Measurements from ENCODE around the gene HTR5A.
A peak's percentile ranks its signal among the peaks of the same experiment; 100 is the strongest.
"Not testable (repeated sequence)": the region's sequence is repeated elsewhere in the genome, so short reads cannot be mapped to it uniquely, and the experiment has no call there.

HTR5A gene

DNA sequence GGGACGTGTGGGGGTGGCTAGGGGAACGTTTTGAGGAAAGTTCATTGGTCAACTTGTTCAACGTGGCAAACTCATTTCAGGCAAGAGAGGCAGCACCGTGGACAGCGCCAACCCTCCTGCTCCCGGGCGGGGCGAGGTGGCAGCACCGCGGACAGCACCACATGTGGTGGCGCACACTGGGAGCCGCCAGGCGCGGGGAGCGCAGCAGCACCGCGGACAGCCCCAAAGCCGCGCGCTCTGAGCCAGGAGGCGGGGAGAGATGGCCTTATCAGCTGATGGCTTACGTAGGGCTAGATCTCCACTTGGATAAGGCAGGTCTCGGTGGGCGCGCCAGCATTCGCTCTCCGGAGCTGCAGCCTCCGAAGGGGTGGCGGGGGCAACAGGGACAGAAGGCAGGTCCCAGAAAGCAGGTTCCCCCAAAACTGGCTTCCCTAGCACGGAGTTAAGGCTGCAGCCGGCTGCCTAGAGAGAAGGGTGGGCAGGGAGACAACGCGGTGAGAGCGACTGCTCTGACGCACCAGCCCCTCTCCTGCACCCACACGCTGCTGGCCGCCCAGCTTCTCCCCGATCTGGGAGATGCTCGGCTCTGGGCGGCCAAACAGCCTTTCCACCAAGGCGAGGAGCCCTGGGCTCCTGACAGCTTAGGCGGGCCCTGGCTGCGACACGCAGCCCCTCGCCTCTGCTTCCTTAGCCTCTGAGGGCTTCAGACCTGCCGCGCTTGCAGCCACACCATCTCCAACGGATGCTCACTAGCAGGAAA, at the start of gene HTR5A:
Gene HTR5A, plus strand, starts transcription at position 333 of the 760 bp plus-strand sequence. CDS start 576 bp downstream, outside the sequence.
- DNase-seq (ENCODE audit: low spot score) (peak; percentile 76), FAIRE-seq (no peak)

DNA sequence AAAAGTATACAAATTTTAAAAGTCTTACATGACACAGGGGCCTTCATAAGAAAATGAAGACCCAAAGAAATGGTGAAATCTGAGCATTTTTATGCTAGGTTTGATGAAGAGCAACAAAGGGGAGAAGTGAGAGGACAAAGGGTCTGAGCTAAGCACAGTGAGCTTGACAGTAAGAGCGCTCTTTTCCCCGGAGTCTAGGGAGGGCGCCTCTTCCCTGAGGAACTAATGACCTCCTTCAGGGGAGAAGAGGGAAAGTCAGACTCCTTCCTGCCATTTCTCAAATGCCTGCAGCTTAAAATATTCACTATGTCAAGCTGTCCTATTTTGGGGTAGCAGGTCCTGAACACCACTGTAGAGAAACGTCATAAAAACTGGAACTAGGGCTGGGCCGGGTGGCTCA, 49.1 kb upstream of the HTR5A start:
- FAIRE-seq = no peak
- DNase-seq (ENCODE audit: low spot score) = no peak

DNA sequence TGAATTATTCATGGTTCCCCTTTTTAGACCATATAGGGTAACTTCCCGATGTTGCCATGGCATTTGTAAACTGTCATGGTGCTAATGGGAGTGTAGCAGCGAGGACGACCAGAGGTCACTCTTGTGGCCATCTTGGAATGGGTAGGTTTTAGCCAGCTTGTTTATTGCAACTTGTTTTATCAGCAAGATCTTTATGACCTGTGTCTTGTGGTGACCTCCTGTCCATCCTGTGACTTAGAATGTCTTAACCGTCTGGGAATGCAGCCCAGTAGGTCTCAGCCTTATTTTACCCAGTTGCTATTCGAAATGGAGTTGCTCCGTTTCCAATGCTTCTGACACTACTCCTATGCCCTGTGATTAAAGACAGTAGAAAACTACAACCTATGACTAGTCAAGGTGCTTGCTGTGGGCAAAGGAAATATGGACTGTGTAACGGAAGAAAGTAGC, 48.4 kb upstream of the HTR5A start:
- no peak for FAIRE-seq
- no peak for DNase-seq (ENCODE audit: low spot score)

DNA sequence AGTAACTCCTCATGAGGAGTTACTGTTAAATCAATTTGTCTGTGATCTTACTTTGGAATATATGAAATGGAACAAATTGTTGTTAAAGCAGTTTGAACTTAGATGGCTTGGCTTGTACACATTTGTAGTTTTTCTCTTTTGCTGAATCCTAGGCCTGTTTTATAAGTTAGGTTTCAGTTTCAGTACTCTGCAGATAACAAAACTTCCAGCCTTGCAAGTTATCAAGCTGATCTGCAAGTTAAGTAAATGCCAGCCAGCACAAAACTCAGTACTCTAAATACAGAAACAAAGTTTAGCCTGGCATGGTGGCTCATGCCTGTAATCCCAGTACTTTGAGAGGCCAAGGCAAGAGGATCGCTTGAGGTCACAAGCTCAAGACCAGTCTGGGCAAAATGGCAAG, 42.2 kb upstream of the HTR5A start:
- FAIRE-seq = no peak

DNA sequence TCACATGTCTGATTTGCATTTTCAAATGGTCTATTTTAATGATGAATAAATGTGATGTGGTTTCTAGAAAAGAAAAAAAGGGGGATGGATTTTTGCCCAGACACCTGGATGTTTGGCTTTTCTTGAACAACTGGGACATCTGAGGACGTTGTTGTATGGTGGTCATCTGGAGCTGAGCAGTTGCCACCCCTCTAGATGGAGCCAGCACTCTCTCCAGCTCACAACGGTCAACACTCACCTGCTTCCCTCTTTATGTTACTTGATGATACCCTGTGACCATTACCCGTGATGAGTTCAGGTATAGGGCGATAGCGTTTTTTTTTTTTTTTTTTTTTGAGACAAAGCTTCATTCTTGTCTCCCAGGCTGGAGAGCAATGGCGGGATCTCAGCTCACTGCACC, 37.1 kb upstream of the HTR5A start:
- FAIRE-seq (no peak), DNase-seq (ENCODE audit: low spot score) (no peak)

More for the DNA sequence above, 42.2 kb upstream of the HTR5A start:
- DNase-seq (ENCODE audit: low spot score) = no peak

DNA sequence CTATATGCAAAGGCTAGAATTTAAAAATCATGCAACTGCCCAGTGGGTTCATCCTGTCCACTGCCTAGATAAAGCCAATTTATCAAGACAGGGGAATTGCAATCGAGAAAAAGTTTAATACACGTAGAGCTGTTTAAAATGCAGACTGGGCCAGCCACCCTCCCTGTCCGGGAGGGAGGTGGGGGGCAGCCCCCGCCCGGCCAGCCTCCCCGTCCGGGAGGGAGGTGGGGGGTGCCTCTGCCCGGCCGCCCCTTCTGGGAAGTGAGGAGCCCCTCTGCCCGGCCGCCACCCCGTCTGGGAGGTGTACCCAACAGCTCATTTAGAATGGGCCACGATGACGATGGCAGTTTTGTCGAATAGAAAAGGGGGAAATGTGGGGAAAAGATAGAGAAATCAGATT, 35.6 kb upstream of the HTR5A start:
- not testable (repeated sequence) for FAIRE-seq; DNase-seq (ENCODE audit: low spot score)

DNA sequence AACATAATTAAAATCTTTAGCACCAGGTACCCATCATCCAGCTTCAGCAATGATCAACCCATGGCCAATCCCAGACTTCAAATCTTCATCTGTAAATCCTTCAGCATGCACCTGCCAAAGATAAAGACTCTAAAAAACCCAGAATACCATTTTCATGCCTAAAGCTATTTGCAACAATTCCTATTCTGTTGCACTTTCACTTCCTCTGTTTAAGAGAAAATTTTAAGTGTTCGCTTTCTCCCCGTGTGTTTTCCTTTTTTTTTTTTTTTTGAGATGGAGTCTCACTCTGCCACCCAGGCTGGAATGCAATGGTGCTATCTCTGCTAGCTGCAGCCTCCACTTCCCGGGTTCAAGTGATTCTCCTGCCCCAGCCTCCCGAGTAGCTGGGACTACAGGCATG, 31.8 kb upstream of the HTR5A start:
- DNase-seq (ENCODE audit: low spot score) (no peak), FAIRE-seq (no peak)

DNA sequence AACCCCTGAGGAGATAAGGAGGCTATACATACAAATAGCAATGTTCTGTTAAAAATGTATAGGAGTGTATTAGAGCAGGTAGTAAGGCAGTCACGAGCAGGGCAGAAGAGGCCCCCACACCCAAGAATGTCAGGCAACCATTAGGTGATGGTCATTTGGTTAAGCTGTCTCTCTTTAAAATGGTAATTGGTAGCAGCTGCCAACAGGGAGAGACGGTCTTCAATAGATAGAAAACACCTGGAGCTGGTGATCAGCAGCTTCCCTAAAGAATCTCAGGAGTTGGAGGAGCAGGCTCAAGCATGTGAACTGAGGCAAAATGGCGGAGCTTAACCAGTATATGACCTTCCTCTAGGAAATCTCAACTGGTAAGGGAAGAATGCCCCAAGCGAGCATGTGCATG, 26.4 kb upstream of the HTR5A start:
- no peak for FAIRE-seq
- no peak for DNase-seq (ENCODE audit: low spot score)

DNA sequence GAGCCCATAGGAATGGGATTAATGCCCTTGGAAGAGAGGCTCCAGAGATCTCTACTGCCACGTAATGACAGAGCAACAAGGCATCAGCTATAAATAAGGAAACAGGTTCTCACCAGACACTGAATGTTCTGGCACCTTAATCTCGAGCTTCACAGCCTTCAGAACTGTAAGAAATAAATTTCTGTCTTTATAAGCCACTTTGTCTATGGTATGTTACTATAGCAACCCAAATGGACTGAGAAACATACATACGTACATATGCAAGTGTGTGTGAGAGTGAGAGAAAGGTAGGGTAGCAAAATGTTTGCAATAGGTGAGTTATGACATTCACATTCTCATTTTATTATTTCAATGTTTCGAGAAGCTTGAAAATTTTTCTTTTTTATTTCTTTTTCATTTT, 22.1 kb upstream of the HTR5A start:
- FAIRE-seq (no peak), DNase-seq (ENCODE audit: low spot score) (no peak)

DNA sequence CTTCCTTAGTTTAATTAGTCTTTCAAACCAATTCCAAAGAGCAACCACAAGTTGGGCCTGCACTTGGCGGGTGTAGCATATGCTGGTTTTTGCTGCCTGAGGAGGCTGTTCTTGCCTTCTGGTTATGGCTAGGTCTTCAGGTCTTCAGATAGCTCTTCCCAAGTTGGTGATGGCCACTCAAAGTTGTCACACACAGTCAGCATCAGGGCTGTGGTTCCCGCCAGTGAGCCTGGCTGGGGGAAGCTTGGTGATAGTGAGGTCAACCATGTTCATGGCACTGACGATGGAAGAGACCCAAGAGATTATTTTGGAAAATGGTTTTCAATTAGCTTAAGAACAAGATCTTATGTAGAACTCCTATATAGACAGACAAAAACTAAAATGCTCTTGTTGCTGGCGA, 18.8 kb upstream of the HTR5A start:
- DNase-seq (ENCODE audit: low spot score) (no peak), FAIRE-seq (no peak)

DNA sequence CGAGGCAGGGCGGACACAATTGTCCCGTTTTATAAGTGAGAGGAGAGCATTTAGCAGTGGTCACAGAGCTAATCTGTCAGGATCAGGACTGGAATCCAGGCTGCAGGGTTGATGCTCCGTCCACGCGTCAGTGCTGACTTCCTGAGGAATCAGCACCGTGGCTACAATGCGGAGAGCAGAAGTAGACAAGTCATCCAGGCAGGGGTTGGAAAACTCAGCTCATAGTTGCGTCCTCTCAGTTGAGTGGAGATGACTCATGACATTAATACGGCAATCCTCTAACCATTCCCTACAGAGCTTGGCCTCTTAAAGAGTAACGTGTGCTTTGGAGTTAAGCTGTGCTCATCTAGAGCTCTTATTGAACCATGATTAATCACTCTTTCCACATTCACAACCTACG, 17.1 kb upstream of the HTR5A start:
- DNase-seq (ENCODE audit: low spot score) (peak; percentile 31), FAIRE-seq (no peak)

DNA sequence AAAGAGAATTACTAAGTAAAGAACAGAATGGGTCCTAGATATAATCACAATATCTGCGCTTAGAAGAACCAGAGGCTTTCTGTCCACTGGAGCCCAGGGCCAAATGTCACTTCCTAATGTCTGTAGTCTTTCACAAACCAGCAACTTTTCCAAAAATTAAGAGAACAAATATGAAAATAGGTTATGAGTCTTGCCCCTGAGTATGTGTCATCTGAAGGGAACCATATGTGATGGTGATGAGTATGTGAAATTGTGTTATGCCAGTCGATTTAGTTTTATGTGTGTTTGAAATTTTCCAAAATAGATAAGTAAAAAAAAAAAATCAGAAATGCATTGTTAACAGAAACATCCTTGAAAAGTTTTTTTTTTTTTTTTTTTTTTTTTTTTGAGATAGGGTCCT, 15.4 kb upstream of the HTR5A start:
- no peak for FAIRE-seq
- no peak for DNase-seq (ENCODE audit: low spot score)

DNA sequence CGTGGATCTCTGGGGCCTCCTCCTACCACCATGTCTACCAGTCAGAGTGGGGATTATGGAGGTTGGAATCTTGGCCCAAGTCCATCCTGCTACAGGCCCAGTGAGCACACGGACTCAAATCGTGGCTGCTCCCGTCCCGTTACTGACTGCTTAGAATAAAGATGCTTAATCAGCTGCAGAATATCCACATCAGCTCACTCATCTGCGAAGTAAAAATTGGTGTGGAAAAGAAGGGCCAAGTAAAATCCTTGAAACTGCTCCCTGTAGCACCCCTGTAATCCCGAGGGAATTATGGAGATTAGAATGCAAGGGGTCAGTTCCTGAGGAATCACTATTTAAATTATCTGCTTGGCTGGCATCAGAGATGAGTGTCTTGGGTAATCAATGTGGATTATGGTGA, 13.0 kb upstream of the HTR5A start:
- FAIRE-seq (no peak), DNase-seq (ENCODE audit: low spot score) (no peak)

DNA sequence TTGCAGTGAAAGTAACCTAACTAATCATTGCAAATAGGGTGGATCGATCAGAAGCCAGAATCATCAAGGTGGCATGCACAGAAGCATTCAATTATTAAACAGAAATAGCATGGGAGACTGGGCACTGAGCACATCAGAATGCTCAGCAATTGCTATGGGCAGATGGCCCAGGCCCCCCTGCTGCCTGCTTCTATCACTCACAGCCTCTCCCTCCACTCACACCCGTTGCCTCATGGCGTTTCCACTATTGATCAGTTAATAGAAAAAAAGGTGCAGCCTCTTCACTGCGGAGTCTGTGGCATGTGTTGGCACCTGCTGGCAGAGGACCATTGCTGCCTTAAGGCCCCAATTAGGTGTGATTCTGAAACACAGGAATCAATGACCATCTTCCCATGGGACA, 11.2 kb upstream of the HTR5A start:
- FAIRE-seq = no peak

DNA sequence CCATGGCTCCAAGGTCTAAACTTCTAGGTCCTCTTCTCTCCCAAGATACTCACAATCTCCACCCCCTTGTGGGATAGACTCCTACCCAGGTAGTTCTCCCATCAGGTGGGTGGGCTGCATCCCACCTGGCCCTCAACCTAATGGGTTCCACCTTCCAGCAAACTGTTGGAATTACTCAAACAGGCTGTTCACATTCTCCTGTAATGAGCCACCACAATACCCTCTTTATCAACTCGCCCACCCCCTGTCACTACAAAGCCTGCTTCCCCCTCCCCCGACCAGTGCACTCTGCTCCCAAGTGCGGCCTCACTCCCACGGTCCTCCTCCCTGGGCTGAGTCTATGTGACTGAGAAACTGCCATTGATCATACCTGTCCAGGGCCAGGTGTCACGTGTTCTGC, 10.4 kb upstream of the HTR5A start:
- FAIRE-seq (no peak), DNase-seq (ENCODE audit: low spot score) (no peak)

More for the DNA sequence above, 11.2 kb upstream of the HTR5A start:
- DNase-seq (ENCODE audit: low spot score) = no peak

DNA sequence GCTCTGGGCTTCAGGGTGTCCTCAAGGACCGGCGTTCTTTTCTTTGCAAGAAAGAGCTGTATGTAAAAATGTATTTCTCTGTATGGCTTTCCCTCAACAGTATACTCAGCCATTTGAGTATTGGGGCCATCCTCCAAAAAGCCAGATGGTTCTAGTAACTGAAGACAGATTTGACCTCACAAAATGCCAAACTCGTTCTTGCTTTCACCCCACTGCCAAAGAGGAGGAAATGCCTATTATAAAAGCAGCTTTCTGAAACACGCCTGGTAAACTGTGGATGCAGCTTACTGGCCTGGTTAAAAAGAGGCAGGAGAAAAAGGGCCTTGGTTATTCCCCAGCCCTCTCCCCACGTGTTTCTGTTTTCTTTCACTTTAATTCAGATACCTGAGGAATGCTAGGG, 7.7 kb upstream of the HTR5A start:
- DNase-seq (ENCODE audit: low spot score) (no peak), FAIRE-seq (no peak)

DNA sequence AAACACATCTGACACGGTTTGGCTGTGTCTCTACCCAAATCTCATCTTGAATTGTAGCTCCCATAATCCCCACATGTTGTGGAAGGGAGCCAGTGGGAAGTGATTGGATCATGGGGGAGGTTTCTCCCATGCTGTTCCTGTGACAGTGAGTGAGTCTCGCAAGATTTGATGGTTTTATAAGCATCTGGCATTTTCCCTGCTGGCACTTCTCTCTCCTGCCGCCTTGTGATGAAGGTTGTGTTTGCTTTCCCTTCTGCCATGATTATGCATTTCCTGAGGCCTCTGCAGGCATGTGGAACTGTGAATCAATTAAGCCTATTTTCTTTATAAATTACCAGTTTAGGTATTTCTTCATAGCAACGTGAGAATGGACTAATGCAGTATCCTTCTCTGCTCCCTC, 5.9 kb upstream of the HTR5A start:
- DNase-seq (ENCODE audit: low spot score) (no peak), FAIRE-seq (no peak)

DNA sequence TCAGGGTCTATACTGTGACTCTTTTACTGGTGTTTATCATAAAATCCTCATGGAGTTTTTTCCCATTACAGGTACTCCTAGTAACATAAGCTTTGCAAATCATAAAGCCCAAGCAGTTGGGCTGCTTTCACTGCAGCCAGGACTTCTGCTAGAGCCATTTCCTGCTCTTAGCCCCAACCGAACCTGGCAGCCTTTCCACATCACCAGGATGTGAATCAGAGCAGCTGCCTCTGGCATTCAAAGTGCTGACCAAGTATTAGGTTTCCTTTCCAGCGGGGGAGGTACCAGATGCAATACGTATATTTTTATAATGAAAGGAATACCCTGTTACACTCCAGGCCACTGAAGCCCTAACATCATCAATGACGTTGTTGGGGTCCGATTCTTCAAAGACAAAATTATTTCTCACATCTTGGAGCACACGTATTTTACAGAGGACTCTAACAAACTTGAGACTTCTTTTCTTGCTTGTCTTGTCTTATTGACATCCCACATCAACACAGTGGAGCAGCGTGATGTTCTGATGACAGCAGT, 3.6 kb upstream of the HTR5A start:
- no peak for FAIRE-seq
- DNase-seq (ENCODE audit: low spot score) = peak; percentile 50

DNA sequence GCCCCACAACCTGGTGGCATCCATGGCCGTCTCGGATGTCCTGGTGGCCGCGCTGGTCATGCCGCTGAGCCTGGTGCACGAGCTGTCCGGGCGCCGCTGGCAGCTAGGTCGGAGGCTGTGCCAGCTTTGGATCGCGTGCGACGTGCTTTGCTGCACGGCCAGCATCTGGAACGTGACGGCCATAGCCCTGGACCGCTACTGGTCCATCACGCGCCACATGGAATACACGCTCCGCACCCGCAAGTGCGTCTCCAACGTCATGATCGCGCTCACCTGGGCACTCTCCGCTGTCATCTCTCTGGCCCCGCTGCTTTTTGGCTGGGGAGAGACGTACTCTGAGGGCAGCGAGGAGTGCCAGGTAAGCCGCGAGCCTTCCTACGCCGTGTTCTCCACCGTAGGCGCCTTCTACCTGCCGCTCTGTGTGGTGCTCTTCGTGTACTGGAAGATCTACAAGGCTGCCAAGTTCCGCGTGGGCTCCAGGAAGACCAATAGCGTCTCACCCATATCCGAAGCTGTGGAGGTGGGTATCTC, 1.1 kb downstream of the HTR5A start:
- DNase-seq (ENCODE audit: low spot score) (no peak), FAIRE-seq (no peak)

DNA sequence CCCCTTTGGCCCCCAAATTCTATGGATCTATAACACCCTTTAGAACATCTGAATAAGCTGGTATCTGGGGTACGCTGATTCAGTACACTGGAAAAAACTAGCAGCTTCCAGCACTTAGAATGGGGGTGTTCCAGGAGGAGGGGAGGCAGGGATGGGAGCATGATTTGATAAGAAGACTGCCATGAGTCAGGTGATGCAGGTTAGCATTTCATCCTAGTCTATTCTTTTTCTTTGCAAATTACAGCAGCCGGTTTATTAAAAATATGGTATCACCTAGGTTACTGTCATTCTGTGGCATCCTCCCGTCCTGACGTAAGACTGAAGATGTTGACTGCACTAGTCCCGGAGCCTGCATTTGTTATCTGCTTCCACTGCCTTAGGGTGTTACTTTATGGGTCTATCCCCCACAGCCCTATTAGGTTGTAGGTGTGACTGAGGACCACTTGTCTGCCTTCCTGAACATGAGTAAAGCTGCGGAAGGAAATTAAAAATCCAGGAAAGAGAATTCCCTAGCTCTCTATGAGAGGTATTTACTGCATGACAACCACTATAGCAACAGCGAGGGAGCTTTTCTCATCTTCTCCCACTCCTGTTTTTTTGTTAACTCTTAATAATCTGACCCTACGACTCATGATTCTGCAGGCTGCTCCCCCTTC, 1.9 kb downstream of the HTR5A start:
- no peak for FAIRE-seq
- DNase-seq (ENCODE audit: low spot score) = no peak

DNA sequence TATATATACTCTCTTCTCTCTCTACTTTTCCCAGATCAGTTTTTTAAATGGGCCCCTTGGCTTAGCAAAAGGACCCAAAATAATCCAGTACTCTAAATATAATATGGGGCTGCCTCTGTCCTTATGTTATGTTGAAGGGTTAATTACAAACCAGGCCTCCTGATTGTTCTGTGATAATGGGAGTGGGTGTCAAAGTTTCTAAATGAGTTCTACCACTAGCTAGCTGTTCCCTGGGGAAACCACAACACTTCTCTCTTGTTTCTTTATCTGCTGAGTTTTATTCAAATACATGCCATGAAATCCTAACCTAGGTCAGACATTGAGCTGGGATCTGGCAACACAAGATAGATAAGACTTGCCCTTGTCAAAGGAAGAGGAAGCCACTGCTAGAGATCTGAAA, 3.8 kb downstream of the HTR5A start:
- no peak for FAIRE-seq
- no peak for DNase-seq (ENCODE audit: low spot score)

DNA sequence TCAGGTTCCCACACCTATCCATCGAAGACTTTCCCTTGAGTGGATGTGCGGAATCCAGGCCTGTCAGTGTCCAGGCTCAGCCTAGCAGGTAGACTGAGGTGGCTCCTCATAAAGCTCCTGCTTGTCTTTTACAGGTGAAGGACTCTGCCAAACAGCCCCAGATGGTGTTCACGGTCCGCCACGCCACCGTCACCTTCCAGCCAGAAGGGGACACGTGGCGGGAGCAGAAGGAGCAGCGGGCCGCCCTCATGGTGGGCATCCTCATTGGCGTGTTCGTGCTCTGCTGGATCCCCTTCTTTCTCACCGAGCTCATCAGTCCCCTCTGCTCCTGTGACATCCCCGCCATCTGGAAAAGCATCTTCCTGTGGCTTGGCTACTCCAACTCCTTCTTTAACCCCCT, 13.9 kb downstream of the HTR5A start:
- FAIRE-seq (no peak), DNase-seq (ENCODE audit: low spot score) (no peak)

DNA sequence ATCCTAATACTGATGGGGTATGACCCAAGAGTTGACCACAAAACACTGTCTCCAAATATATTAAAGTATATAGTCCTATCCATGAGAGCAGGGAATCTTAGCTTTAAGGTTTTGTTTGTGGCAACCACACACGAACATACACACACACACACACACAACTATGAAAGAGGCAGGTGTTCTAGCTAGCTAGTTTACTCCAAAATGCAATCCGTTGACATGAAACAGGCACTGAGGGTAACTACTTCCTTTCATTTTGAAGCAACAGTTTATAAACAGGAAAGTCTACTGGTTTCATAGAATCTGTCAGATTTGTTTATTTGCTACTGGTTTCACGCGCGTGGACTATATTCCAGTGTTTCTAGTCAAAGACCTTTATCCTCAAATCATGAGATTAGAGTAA, 14.8 kb downstream of the HTR5A start:
- DNase-seq (ENCODE audit: low spot score) = no peak
- FAIRE-seq = no peak
